HepG2 (cell line): ENCODE results near the gene DNMT3A. TPM values are rescaled to one million over a fixed set of nuclear protein-coding genes. Genes with fewer than 3 reads are reported as not detected.
A peak's percentile ranks its signal among the peaks of the same experiment; 100 is the strongest.

ENCODE experiments used
- BCL6 ChIP-seq: IDR thresholded peaks from 2 replicates; pipeline ENCODE4 v1.6.1; 2016; ENCODE audit warnings: missing genetic modification reagents, missing compliant biosample characterization
- BHLHE40 ChIP-seq: IDR thresholded peaks from 2 replicates; pipeline ENCODE4 v1.6.1; 2011; ENCODE audit warnings: low read length, improper control_type of control experiment
- ELF1 ChIP-seq: sonication (generic); formaldehyde crosslinking; IDR thresholded peaks from 2 replicates; pipeline ENCODE4 v1.4.0; 2020; ENCODE audit warnings: missing genetic modification reagents
- FOXA3 ChIP-seq: IDR thresholded peaks from 2 replicates; pipeline ENCODE4 v1.6.1; 2016; ENCODE audit warnings: missing genetic modification reagents, missing compliant biosample characterization
- FOXP1 ChIP-seq, 2 experiments: fragments of 450-650 bp in 1 of 2; IDR thresholded peaks; 2 replicates each; pipeline ENCODE4 v1.6.1; 2017 to 2018; ENCODE audit warnings: antibody characterized with exemption in 1 of 2
- HNF1A ChIP-seq, 2 experiments: sonication (generic) in 1 of 2; formaldehyde crosslinking in 1 of 2; IDR thresholded peaks; 2 replicates each; pipeline versions ENCODE4 v1.4.0 to v1.6.1; 2016 to 2020; ENCODE audit warnings: borderline replicate concordance in 1 of 2, low read depth in 1 of 2, mild to moderate bottlenecking in 1 of 2, missing genetic modification reagents in 1 of 2
- KDM6A ChIP-seq: IDR thresholded peaks from 2 replicates; pipeline ENCODE4 v1.6.1; 2016; ENCODE audit warnings: low read depth
- NR2F1 ChIP-seq, 2 experiments: fragments of 450-650 bp in 1 of 2; formaldehyde crosslinking in 1 of 2; IDR thresholded peaks; 2 replicates each; pipeline versions ENCODE4 v1.5.0 to v1.6.1; 2016 to 2020; ENCODE audit warnings: mild to moderate bottlenecking in 1 of 2, missing compliant biosample characterization in 1 of 2, missing genetic modification reagents in 1 of 2, moderate library complexity in 1 of 2
- PBX2 ChIP-seq: IDR thresholded peaks from 2 replicates; pipeline ENCODE4 v1.6.1; 2016; ENCODE audit warnings: control low read depth
- PHF8 ChIP-seq: sonication (generic); formaldehyde crosslinking; IDR thresholded peaks from 2 replicates; pipeline ENCODE4 v1.5.0; 2020; ENCODE audit warnings: missing genetic modification reagents
- SOX13 ChIP-seq, 3 experiments: fragments of 450-650 bp in 1 of 3; sonication (generic) in 1 of 3; formaldehyde crosslinking in 1 of 3; IDR thresholded peaks in 2 of 3; conservative IDR thresholded peaks in 1 of 3; 2 replicates each; pipeline versions ENCODE4 v1.5.0 to v1.6.1; 2016 to 2020; ENCODE audit warnings: antibody characterized with exemption in 1 of 3, mild to moderate bottlenecking in 1 of 3, missing compliant biosample characterization in 1 of 3, missing genetic modification reagents in 1 of 3, moderate library complexity in 1 of 3
- SP5 ChIP-seq: IDR thresholded peaks from 2 replicates; pipeline ENCODE4 v1.6.1; 2016; ENCODE audit warnings: low read depth, borderline replicate concordance
- TOE1 ChIP-seq: sonication (generic); formaldehyde crosslinking; IDR thresholded peaks from 2 replicates; pipeline ENCODE4 v1.4.0; 2020; ENCODE audit warnings: mild to moderate bottlenecking, missing genetic modification reagents
- ZGPAT ChIP-seq: IDR thresholded peaks from 2 replicates; pipeline ENCODE4 v1.6.1; 2016; ENCODE audit warnings: mild to moderate bottlenecking
- ZMAT5 ChIP-seq: sonication (generic); formaldehyde crosslinking; IDR thresholded peaks from 2 replicates; pipeline ENCODE4 v1.5.0; 2020; ENCODE audit warnings: mild to moderate bottlenecking, low read depth, missing genetic modification reagents, borderline replicate concordance
- ZNF281 ChIP-seq: sonication (generic); formaldehyde crosslinking; IDR thresholded peaks from 2 replicates; pipeline ENCODE4 v1.4.0; 2020; ENCODE audit warnings: missing genetic modification reagents, borderline replicate concordance
- ZNF34 ChIP-seq: sonication (generic); formaldehyde crosslinking; IDR thresholded peaks from 2 replicates; pipeline ENCODE4 v1.4.0; 2020; ENCODE audit warnings: mild to moderate bottlenecking, missing genetic modification reagents, borderline replicate concordance
- ZNF747 ChIP-seq: sonication (generic); formaldehyde crosslinking; IDR thresholded peaks from 2 replicates; pipeline ENCODE4 v1.8.1; 2023; ENCODE audit warnings: missing genetic modification reagents, mild to moderate bottlenecking, borderline replicate concordance
- polyA plus RNA-seq, 8 experiments: library from polyadenylated mRNA; depleted of rRNA in 3 of 8; stranded (reverse) in 7 of 8; unstranded in 1 of 8; fragments of >200 nt; fragmentation: Illumina TruSeq in 4 of 8; extraction: Trizol in 4 of 8; gene quantifications; 2 replicates each; pipeline versions ENCODE4 v1.2.1 to v1.2.3, GENCODE V29; 2011 to 2016; ENCODE audit warnings: low read depth in 4 of 8, missing spikeins in 1 of 8, mixed read lengths in 1 of 8; ENCODE audit not compliant: insufficient read depth in 1 of 8
- total RNA-seq, 5 experiments: library from RNA; depleted of rRNA; stranded (reverse); fragments of >200 nt; fragmentation: Illumina TruSeq; extraction: Trizol; gene quantifications; 2 replicates each; pipeline ENCODE4 v1.2.3, GENCODE V29; 2016; ENCODE audit warnings: low read depth in 1 of 5

Gene DNMT3A
- total and polyA plus RNA-seq, 2 of the 13 experiments (the other 11 are each of a cell fraction or from before 2014, with no cell fraction given): 14.7 to 29.1 TPM

DNA sequence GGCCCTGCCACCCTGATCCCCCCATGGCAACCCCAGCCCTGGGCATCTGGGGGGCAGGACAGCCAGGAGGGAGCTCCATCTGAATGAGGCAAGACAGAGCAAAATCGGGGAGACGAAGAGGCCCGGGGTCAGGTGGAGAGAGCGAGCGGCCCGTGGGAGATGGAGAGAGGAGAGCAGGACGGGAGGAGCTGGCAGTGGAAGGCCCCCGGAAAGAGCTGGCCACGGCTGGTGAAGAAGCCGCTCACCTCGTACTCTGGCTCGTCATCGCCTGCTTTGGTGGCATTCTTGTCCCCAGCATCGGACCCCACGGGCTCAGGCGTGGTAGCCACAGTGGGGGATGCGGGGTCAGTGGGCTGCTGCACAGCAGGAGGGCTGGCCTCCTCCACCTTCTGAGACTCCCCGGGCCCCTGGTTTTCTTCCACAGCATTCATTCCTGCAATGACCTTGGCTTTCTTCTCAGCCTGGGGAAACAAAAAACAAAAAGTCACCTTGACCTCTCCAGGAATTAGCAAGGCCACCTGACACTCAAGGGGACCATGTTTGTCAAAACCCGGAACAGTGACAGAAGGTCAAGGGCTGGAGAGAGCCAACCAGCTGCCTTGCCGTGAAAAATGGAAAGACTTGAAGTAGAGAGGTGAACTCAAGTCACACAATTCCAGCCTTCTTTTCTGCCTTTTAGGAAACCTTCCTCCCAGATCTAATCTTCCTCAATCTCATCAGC is 93.8 kb downstream of the DNMT3A start (continued):
- TF ChIP-seq ZNF34 (CRISPR knock-in tag) (no peak), SOX13 (IDR thresholded peaks at IDR 0.05) (no peak), SOX13 (CRISPR knock-in tag; conservative IDR thresholded peaks at IDR 0.05 in 1 of 2, IDR thresholded peaks at IDR 0.05 in 1 of 2) (peak in 1 of 2 experiments; percentile 91; a peak in 2 of 4 replicates), FOXP1 (IDR thresholded peaks at IDR 0.05) (no peak), FOXP1 (CRISPR knock-in tag; IDR thresholded peaks at IDR 0.05) (peak; percentile 13; the same call in 1 of the 2 replicates), ZGPAT (no peak), SP5 (CRISPR knock-in tag) (peak; percentile 22; the same call in 1 of the 2 replicates), ELF1 (peak; percentile 55; the same call in 1 of the 2 replicates), ZNF747 (CRISPR knock-in tag) (no peak), TOE1 (CRISPR knock-in tag) (no peak), PHF8 (CRISPR knock-in tag) (peak; percentile 29; the same call in 1 of the 2 replicates), NR2F1 (CRISPR knock-in tag; IDR thresholded peaks at IDR 0.05) (peak; percentile 42 to 77; a peak in 3 of 4 replicates), PBX2 (CRISPR knock-in tag) (no peak), ZMAT5 (no peak), BCL6 (CRISPR knock-in tag) (peak; percentile 79), HNF1A (IDR thresholded peaks at IDR 0.05; ENCODE audit: low read depth) (no peak), HNF1A (CRISPR knock-in tag; IDR thresholded peaks at IDR 0.05; ENCODE audit: borderline replicate concordance) (peak; percentile 25; the same call in 1 of the 2 replicates), ZNF281 (CRISPR knock-in tag) (no peak), FOXA3 (CRISPR knock-in tag) (peak; percentile 40), KDM6A (CRISPR knock-in tag) (peak; percentile 31; the same call in 1 of the 2 replicates), BHLHE40 (no peak)
